Small intestine (tissue), 7 donors: ENCODE measurements around the gene RBP7. TPM values are rescaled to one million over a fixed set of nuclear protein-coding genes. Genes with fewer than 3 reads are reported as not detected.
"Not testable (repeated sequence)": the region's sequence is repeated elsewhere in the genome, so short reads cannot be mapped to it uniquely, and the experiment has no call there.

Experiments used
- DNase-seq, 2 donors: peaks; one replicate each; pipeline versions ENCODE4 v3.0.0 to v3.0.0-alpha.2; 2013
- FAIRE-seq: peaks from 2 replicates; lab custom pipeline; 2012; peaks lifted over from hg19 to GRCh38; lab: Jason Lieb, UNC
- H3K27ac ChIP-seq, 3 donors: one replicate each; pipeline ENCODE4 v1.5.1; 2013; ENCODE audit warnings: low read length in 2 of 3, mild to moderate bottlenecking in 2 of 3, control low read depth in 1 of 3, inconsistent platforms in 1 of 3, low read depth in 1 of 3, moderate library complexity in 1 of 3
- H3K27me3 ChIP-seq, 3 donors: one replicate each; pipeline ENCODE4 v1.6.1; 2013; ENCODE audit warnings: low read length in 3 of 3, inconsistent platforms in 1 of 3; ENCODE audit not compliant: control insufficient read depth in 3 of 3, insufficient read depth in 3 of 3
- H3K36me3 ChIP-seq, 3 donors: one replicate each; pipeline ENCODE4 v1.6.1; 2013; ENCODE audit warnings: low read length in 3 of 3, inconsistent platforms in 1 of 3, low read depth in 1 of 3, mild to moderate bottlenecking in 1 of 3, moderate library complexity in 1 of 3; ENCODE audit not compliant: control insufficient read depth in 3 of 3, insufficient read depth in 2 of 3
- H3K4me1 ChIP-seq, 3 donors: one replicate each; pipeline ENCODE4 v1.6.1; 2013; ENCODE audit warnings: low read length in 2 of 3, inconsistent platforms in 1 of 3, low read depth in 1 of 3, mild to moderate bottlenecking in 1 of 3, moderate library complexity in 1 of 3; ENCODE audit not compliant: control insufficient read depth in 3 of 3, insufficient read depth in 2 of 3
- H3K4me3 ChIP-seq, 3 donors: one replicate each; pipeline ENCODE4 v1.5.1; 2013; ENCODE audit warnings: low read length in 3 of 3, control low read depth in 1 of 3, inconsistent platforms in 1 of 3, low read depth in 1 of 3, mild to moderate bottlenecking in 1 of 3, moderate library complexity in 1 of 3
- H3K9me3 ChIP-seq, 2 donors: one replicate each; pipeline ENCODE4 v1.6.1; 2013; ENCODE audit warnings: low read depth in 1 of 2, low read length in 1 of 2; ENCODE audit not compliant: control insufficient read depth in 2 of 2, insufficient read depth in 1 of 2
- WGBS, 3 donors: extraction: QIAGEN DNeasy Blood & Tissue Kit; methylation state at CpG; one replicate each; pipeline ENCODE4 v1.1.7; 2013; 5-methylcytosine and 5-hydroxymethylcytosine counted together
- polyA plus RNA-seq, 4 donors: library from polyadenylated mRNA; stranded (reverse) in 3 of 4; unstranded in 1 of 4; fragments of 200-250 nt in 3 of 4; fragments of 120-200 nt in 1 of 4; gene quantifications; one replicate each; pipeline versions ENCODE4 v1.2.1 to v1.2.3, GENCODE V29; 2013
- donor health status: healthy with polysubstance abuse.
- donor health status: control.
- donor health status: control.
- donor health status: Bipolar disorder and iron deficiency.
- donor health status: healthy.

The RBP7 gene
- polyA plus RNA-seq, 4 donors = 2.5 to 14.9 (median 3.7) TPM

DNA sequence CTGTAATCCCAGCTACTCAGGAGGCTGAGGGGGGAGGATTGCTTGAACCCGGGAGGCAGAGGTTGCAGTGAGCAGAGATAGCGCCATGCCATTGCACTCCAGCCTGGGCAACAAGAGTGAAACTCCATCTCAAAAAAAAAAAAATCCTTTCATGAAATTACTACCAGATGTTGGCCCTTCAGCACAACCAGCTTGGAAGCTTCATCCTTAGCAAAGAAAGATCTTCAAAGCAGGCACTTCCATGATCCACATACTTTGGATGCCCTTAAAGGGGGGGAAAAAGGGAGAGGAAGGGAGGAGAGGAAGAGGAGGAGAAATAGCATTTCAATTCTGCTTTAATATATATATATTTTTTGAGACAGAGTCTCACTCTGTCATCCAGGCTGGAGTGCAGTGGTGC, 23.6 kb downstream of the RBP7 start:
- not testable (repeated sequence) for H3K4me1 ChIP-seq, H3K27me3 ChIP-seq, H3K36me3 ChIP-seq, H3K9me3 ChIP-seq, H3K4me3 ChIP-seq, H3K27ac ChIP-seq, FAIRE-seq, DNase-seq
- 73 to 84% (median 80%) methylated on average over 2 of the region's 2 CpGs for WGBS, 3 donors

DNA sequence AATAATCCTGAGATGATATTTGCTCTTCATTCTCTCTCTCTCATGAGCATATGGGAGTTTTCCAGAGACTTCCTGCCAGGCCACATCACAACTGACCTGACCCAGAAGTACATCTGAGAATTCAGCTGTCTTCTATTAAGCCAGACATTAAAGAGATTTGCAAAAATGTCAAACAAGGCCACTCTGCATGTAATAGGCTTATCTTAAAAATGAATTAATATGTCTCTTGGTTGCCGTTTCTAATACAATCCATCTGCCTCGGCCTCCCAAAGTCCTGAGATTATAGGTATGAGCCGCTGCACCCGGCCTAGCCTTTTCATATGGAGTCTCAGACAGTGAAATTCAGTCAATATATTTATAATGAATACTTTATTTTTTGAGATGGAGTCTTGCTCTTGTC, 25.0 kb downstream of the RBP7 start:
- H3K27ac ChIP-seq, H3K4me1 ChIP-seq, H3K27me3 ChIP-seq, H3K4me3 ChIP-seq, H3K9me3 ChIP-seq, H3K36me3 ChIP-seq, FAIRE-seq, DNase-seq: not testable (repeated sequence)
- WGBS, 3 donors = 92 to 98% (median 95%) methylated on average over 4 of the region's 4 CpGs

DNA sequence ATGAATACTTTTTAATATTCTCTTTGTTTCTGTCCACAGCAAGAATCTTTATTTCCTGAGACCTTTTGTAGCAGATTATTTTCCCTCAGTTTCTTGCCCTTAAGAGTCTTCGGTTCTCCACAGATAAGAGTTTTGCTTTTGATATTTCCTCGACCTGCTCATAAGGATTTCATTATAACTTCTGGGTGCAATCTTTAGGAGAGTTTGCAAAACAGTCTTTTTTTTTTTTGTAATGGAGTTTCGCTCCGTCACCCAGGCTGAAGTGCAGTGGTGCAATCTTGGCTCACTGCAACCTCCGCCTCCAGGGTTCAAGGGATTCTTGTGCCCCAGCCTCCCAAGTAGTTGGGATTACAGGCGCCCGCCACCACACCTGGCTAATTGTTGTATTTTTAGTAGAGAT, 25.6 kb downstream of the RBP7 start:
- no peak for DNase-seq
- Histone ChIP-seq H3K27me3 (no peaks in the 10 kb centered on the region), H3K36me3 (no peaks in the 10 kb centered on the region), H3K9me3 (peaks cover 0 to 2% of the 10 kb centered on the region in 2 donors), H3K27ac (no peak overlapping the region), H3K4me3 (no peak overlapping the region), H3K4me1 (no peaks in the 10 kb centered on the region)
- WGBS, 3 donors = 83 to 89% (median 87%) methylated on average over 7 of the region's 7 CpGs
- no peak for FAIRE-seq

DNA sequence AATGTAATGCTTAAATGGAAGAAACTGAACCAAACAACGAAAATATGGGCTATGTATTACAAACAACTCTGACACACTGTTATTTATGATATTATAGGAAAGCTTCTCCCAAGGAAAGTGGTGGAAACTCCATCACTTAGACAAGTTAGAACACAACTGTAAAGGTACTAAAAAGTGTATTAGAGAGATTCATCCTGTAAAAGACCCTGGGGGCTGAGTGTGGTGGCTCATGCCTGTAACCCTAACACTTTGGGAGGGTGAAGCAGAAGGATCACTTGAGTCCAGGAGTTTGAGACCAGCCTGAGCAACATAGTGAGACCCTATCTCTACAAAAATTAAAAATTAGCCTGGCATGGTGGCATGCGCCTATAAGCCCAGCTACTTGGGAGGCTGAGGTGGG, 28.3 kb downstream of the RBP7 start:
- H3K9me3 ChIP-seq = peaks cover 0 to 2% of the 10 kb centered on the region in 2 donors
- H3K4me3 ChIP-seq = no peak overlapping the region
- FAIRE-seq = no peak
- no peak overlapping the region for H3K27ac ChIP-seq
- H3K36me3 ChIP-seq = no peaks in the 10 kb centered on the region
- H3K27me3 ChIP-seq = no peaks in the 10 kb centered on the region
- no peaks in the 10 kb centered on the region for H3K4me1 ChIP-seq
- no peak for DNase-seq
- 82 to 87% (median 85%) methylated on average over 2 of the region's 2 CpGs for WGBS, 3 donors

DNA sequence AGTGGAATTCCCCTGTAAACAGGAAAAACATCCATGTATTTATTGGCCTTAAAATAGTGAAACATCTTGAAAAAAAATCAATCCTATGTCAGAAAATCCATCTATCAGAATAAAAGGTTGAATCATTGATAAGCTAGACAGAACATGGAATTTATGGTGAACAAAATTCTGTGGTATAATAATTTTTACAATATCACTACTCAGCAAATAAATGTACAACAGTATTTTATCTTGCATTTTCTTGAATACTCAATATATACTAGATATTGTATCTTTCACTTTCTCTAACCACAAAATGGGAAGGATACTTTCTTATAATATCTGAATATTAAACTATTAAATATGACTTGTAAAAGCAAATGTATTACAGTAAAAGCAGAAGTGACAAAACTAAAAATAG, 30.0 kb downstream of the RBP7 start:
- H3K4me1 ChIP-seq = peaks cover 0 to 1% (median 0%) of the 10 kb centered on the region in 3 donors
- no peak for FAIRE-seq

DNA sequence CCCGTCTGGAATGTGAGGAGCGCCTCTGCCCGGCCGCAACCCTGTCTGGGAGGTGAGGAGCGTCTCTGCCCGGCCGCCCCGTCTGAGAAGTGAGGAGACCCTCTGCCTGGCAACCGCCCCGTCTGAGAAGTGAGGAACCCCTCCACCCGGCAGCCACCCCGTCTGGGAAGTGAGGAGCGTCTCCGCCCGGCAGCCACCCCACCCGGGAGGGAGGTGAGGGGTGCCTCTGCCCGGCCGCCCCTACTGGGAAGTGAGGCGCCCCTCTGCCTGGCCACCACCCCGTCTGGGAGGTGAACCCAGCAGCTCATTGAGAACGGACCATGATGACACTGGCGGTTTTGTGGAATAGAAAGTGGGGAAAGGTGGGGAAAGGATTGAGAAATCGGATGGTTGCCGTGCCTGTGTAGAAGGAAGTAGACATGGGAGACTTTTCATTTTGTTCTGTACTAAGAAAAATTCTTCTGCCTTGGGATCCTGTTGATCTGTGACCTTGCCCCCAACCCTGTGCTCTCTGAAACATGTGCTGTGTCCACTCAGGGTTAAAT, 32.0 kb downstream of the RBP7 start:
- H3K4me3 ChIP-seq, H3K27ac ChIP-seq, H3K9me3 ChIP-seq, H3K36me3 ChIP-seq, FAIRE-seq, H3K4me1 ChIP-seq, H3K27me3 ChIP-seq, DNase-seq: not testable (repeated sequence)
- 86 to 91% (median 89%) methylated on average over 15 to 24 of the region's 24 CpGs for WGBS, 3 donors

More for the DNA sequence above, 30.0 kb downstream of the RBP7 start:
- H3K9me3 ChIP-seq = peaks cover 0 to 2% of the 10 kb centered on the region in 2 donors
- no peak for DNase-seq
- H3K36me3 ChIP-seq = no peaks in the 10 kb centered on the region
- H3K27ac ChIP-seq = no peak overlapping the region
- no peaks in the 10 kb centered on the region for H3K27me3 ChIP-seq
- H3K4me3 ChIP-seq = no peak overlapping the region

DNA sequence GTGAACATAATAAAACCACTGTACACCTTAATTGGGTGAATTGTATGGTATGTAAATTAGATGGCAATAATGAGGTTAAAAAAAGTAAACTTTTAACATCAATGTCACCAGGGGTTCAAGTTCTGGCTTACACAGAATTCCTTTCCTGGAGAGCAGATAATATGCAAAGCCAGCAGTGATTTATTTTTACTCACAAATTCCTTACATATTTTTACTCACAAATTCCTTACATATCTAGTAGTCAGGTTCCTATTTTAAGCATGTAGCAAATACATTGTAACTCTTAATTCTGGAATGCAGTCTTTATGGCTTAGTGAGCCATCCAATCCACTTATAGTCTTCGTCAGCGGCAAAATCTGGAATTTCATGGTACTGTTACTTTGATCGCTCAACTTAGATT, 34.4 kb downstream of the RBP7 start:
- no peak overlapping the region for H3K27ac ChIP-seq
- H3K36me3 ChIP-seq = no peaks in the 10 kb centered on the region
- FAIRE-seq (no peak), DNase-seq (no peak)
- 95 to 98% (median 96%) methylated on average over 3 of the region's 3 CpGs for WGBS, 3 donors
- H3K9me3 ChIP-seq = no peaks in the 10 kb centered on the region
- no peaks in the 10 kb centered on the region for H3K27me3 ChIP-seq
- H3K4me3 ChIP-seq = no peak overlapping the region
- peaks cover 0 to 8% (median 0%) of the 10 kb centered on the region in 3 donors for H3K4me1 ChIP-seq

DNA sequence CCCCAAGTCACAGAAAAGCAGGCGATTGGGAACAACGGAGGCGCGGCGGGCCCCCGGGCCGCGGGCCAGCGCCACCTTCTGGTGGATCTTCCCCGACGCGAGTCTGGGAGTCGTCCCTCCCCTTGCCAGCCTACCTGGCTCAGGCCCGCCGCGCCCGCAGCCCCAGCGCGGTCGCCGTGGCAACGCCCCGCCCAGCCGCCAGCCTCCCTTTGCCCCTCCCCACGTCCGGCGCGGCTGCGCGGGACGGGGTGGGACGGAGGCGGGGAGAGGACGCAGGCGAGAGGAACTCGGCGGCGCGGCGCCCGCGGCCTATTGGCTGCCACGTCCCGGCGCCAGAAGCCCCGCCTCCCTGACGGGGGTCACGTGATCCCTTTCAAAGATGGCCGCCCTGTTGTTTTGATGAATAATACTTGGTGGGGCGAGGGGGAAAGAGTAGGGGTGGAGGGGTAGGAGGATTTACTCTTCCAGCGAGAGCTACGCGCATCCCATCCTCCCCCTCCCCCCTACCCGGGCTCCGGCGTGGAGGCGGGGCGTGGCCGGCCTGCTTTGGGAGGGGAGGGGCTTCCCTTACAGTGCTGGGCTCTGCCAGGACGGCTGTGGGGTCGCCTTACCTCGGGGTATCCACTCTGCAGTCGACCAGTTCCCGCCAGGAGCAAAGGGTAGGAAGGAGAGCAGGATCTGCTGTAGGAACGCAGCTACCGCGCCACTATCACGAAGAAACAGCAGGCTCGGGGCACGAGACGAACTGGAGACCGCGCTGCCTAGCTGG, 35.7 kb downstream of the RBP7 start, which contains the start of gene UBE4B:
Gene UBE4B, plus strand, starts transcription at position 369 of the 769 bp plus-strand sequence. CDS start 713 bp downstream, outside the sequence.
- Histone ChIP-seq H3K36me3 (peaks cover 0 to 9% (median 0%) of the 10 kb centered on the region in 3 donors), H3K27ac (peak within 1 kb of the TSS; percentile 68 to 95 (median 91)), H3K9me3 (no peaks in the 10 kb centered on the region), H3K4me1 (peaks cover 0 to 8% (median 0%) of the 10 kb centered on the region in 3 donors), H3K27me3 (no peaks in the 10 kb centered on the region), H3K4me3 (peak within 1 kb of the TSS; percentile 74 to 96 (median 78))
- WGBS, 3 donors = 0 to 1% (median 0%) methylated on average over 49 to 73 of the region's 73 CpGs
- FAIRE-seq (no peak), DNase-seq (peak; percentile 98 to 99)
